H7 (cell line): ENCODE data around the gene PA2G4. TPM values are rescaled to one million over a fixed set of nuclear protein-coding genes. Genes with fewer than 3 reads are reported as not detected.

Source experiments
- DNase-seq: peaks from one replicate; pipeline ENCODE4 v3.0.0; 2012
- H3K27me3 ChIP-seq: 2 replicates; pipeline ENCODE4 v1.6.0; 2011; ENCODE audit warnings: mild to moderate bottlenecking, low read length; ENCODE audit not compliant: control insufficient read depth, insufficient read depth
- H3K36me3 ChIP-seq: replicated peaks from 2 replicates; pipeline ENCODE4 v1.5.1; 2011; ENCODE audit warnings: low read length; ENCODE audit not compliant: control insufficient read depth, insufficient read depth
- H3K4me3 ChIP-seq: 2 replicates; pipeline ENCODE4 v1.5.1; 2011; ENCODE audit warnings: low read depth, mild to moderate bottlenecking, control low read depth, low read length, moderate library complexity; ENCODE audit not compliant: insufficient read depth
- total RNA-seq: library from RNA; depleted of rRNA; stranded (reverse); fragments of >200 nt; shearing (Covaris generic); gene quantifications from 2 replicates; pipeline ENCODE4 v1.2.3, GENCODE V29; 2014

The PA2G4 gene
- total RNA-seq, 1 experiment from 2014 or later: 282 TPM

DNA sequence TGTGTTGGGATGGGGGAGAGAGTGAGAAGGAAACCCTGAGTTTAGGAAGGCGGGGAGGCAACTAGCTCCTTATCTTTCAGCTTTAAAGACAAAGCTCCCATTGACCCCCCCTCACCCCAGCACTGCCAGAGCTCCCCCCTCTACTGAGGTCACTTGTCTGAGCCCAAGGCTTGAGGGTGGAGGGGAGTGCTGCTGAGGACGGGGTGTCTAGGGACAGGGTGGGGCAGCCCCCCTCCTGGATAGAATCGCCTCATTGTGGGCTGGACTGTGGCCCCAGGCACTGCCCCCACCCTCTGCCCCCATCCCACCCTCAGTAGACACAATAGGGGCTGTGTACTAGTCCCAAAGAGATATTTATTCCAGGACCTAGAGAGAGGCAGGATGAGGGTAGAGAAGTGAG is 21.4 kb upstream of the PA2G4 start:
- Histone ChIP-seq H3K36me3 (peaks cover 31% of the 10 kb centered on the region), H3K4me3 (no peak overlapping the region), H3K27me3 (no peaks in the 10 kb centered on the region)
- DNase-seq: no peak

DNA sequence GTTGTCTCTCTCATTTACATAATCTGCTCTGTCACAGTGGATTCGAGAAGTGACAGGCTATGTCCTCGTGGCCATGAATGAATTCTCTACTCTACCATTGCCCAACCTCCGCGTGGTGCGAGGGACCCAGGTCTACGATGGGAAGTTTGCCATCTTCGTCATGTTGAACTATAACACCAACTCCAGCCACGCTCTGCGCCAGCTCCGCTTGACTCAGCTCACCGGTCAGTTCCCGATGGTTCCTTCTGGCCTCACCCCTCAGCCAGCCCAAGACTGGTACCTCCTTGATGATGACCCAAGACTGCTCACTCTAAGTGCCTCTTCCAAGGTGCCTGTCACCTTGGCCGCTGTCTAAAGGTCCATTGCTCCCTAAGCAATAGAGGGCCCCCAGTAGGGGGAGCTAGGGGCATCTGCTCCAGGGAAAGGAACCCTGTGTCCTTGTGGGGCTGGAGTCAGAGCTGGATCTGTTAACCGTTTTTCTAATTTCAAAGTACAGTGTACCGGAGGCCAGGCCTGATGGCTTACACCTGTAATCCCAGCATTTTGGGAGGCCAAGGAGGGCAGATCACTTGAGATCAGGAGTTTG is 19.3 kb upstream of the PA2G4 start:
- H3K4me3 ChIP-seq: no peak overlapping the region
- DNase-seq: peak; percentile 82
- peaks cover 42% of the 10 kb centered on the region for H3K36me3 ChIP-seq
- no peaks in the 10 kb centered on the region for H3K27me3 ChIP-seq

DNA sequence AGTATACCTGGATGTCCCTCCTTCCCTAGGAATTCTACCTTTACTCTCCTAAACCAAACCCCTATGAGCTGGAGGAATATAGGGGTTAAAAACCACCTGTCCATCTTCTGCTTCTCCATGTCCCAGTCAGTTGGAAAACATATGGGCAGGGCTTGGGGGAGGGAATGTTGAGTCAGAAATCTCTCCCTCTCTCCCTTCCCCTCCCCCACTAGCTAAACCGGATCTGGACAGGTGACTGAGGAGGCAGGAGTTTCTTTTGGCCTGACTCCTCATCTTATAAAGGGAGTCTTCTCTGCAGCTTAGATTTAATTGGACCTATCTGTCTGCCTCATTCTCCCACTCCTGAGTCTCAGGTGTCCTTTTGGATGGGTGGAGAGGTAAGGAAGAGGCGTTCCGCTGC is 18.3 kb upstream of the PA2G4 start:
- H3K27me3 ChIP-seq: no peaks in the 10 kb centered on the region
- no peak overlapping the region for H3K4me3 ChIP-seq
- peak; percentile 19 for DNase-seq
- H3K36me3 ChIP-seq: peaks cover 44% of the 10 kb centered on the region

DNA sequence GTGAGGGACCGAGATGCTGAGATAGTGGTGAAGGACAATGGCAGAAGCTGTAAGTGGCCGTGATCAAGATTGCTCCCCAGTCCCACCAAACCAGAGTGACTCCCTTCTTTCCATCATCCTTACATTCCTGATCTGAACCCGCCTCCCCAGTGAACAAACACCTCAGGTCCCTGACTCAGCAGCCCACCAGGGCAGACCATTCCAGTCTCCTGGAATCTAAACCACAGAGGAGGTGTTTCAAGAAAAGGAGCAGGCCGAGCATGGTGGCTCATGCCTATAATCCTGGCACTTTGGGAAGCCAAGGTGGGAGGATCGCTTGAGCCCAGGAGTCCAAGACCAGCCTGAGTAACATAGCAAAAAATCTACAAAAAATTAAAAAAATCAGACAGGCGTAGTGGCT is 17.8 kb upstream of the PA2G4 start:
- no peak overlapping the region for H3K4me3 ChIP-seq
- DNase-seq: peak; percentile 13
- peaks cover 46% of the 10 kb centered on the region for H3K36me3 ChIP-seq

DNA sequence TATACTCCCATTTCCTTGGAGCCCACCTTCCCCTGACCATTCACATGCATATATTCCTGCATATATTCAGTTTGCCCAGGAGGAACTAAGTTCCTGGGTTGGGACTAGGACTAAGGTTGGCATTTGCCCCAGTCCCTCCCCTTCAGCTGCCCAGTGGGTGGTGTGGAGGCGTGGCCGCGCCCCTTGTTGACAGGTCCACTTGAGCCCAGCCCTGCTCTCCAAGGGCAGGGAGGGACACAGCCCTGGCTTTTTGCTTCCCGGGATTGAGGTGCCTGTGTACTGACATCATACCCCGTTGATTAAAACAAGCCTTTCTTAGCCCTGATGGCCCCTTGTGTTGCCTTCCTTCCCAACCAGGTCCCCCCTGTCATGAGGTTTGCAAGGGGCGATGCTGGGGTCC is 17.1 kb upstream of the PA2G4 start:
- Histone ChIP-seq H3K4me3 (no peak overlapping the region), H3K36me3 (peaks cover 48% of the 10 kb centered on the region), H3K27me3 (no peaks in the 10 kb centered on the region)
- DNase-seq: peak; percentile 37

More for the DNA sequence above, 17.8 kb upstream of the PA2G4 start:
- H3K27me3 ChIP-seq: no peaks in the 10 kb centered on the region

DNA sequence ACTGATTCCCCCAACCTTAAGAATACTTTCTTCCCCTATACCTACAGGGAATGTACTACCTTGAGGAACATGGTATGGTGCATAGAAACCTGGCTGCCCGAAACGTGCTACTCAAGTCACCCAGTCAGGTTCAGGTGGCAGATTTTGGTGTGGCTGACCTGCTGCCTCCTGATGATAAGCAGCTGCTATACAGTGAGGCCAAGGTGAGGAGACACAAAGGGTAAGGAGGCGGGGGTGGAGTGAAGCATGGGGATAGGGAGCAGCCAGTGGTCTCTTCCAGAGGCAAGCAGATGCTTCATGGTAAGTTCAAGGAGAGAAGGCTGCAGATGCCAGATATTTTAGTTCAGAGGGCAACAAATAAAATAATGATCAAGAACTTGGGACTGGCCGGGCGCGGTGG is 6.6 kb upstream of the PA2G4 start:
- DNase-seq: no peak
- Histone ChIP-seq H3K4me3 (no peak overlapping the region), H3K36me3 (peaks cover 56% of the 10 kb centered on the region)

DNA sequence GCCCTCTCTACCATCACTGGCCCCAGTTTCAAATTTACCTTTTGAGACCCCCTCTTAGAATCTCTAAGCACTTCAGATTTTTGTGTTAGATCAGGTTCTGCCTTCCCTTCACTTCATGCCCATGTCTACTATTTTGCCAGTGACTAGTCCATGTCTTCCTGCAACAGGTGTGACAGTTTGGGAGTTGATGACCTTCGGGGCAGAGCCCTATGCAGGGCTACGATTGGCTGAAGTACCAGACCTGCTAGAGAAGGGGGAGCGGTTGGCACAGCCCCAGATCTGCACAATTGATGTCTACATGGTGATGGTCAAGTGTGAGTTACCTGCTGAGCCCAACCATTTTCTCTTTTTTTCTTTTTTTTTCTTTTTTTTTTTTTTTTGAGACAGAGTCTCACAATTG is 5.8 kb upstream of the PA2G4 start:
- Histone ChIP-seq H3K27me3 (no peaks in the 10 kb centered on the region), H3K36me3 (peaks cover 49% of the 10 kb centered on the region), H3K4me3 (no peak overlapping the region)
- no peak for DNase-seq

More for the DNA sequence above, 6.6 kb upstream of the PA2G4 start:
- H3K27me3 ChIP-seq: no peaks in the 10 kb centered on the region

DNA sequence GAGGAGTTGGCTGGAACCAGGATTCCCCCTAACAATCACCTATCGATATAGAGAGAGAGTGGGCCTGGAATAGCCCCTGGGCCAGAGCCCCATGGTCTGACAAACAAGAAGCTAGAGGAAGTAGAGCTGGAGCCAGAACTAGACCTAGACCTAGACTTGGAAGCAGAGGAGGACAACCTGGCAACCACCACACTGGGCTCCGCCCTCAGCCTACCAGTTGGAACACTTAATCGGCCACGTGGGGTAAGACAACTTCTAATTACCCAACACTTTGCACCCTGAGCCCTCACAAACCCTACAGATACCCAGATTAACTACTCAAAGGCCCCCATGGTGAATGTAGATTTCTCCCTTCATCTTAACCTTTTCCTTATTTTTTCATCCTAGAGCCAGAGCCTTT is 4.6 kb upstream of the PA2G4 start:
- no peak overlapping the region for H3K4me3 ChIP-seq
- H3K36me3 ChIP-seq: peaks cover 42% of the 10 kb centered on the region
- no peak for DNase-seq
- H3K27me3 ChIP-seq: no peaks in the 10 kb centered on the region

DNA sequence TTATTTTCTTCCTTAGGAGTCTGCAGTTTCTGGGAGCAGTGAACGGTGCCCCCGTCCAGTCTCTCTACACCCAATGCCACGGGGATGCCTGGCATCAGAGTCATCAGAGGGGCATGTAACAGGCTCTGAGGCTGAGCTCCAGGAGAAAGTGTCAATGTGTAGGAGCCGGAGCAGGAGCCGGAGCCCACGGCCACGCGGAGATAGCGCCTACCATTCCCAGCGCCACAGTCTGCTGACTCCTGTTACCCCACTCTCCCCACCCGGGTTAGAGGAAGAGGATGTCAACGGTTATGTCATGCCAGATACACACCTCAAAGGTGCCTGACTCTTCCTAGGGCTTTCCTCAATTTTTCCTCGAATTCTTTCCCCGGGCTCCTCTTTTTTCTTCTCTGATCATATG is 3.3 kb upstream of the PA2G4 start:
- Histone ChIP-seq H3K27me3 (no peaks in the 10 kb centered on the region), H3K4me3 (no peak overlapping the region), H3K36me3 (peaks cover 38% of the 10 kb centered on the region)
- DNase-seq: no peak

DNA sequence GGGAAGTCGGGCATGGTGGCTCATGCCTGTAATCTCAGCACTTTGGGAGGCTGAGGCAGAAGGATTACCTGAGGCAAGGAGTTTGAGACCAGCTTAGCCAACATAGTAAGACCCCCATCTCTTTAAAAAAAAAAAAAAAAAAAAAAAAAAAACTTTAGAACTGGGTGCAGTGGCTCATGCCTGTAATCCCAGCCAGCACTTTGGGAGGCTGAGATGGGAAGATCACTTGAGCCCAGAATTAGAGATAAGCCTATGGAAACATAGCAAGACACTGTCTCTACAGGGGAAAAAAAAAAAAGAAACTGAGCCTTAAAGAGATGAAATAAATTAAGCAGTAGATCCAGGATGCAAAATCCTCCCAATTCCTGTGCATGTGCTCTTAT is 1.7 kb upstream of the PA2G4 start:
- Histone ChIP-seq H3K4me3 (no peak overlapping the region), H3K36me3 (peaks cover 35% of the 10 kb centered on the region), H3K27me3 (no peaks in the 10 kb centered on the region)
- DNase-seq: no peak

DNA sequence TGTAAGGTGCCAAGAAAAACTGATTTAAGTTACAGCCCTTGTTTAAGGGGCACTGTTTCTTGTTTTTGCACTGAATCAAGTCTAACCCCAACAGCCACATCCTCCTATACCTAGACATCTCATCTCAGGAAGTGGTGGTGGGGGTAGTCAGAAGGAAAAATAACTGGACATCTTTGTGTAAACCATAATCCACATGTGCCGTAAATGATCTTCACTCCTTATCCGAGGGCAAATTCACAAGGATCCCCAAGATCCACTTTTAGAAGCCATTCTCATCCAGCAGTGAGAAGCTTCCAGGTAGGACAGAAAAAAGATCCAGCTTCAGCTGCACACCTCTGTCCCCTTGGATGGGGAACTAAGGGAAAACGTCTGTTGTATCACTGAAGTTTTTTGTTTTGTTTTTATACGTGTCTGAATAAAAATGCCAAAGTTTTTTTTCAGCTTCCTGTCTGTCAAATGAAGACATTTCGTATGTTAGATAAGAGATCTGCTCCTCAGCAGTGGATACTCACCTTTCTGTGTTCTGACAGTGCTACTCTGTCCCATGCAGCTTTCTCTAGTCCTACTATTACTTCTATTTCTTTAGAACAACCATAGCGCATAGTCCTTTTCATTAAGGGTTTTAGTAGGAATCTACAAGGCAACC is 1.2 kb upstream of the PA2G4 start:
- H3K4me3 ChIP-seq: peak overlapping the region; percentile 87
- DNase-seq: no peak
- no peaks in the 10 kb centered on the region for H3K27me3 ChIP-seq
- peaks cover 37% of the 10 kb centered on the region for H3K36me3 ChIP-seq

DNA sequence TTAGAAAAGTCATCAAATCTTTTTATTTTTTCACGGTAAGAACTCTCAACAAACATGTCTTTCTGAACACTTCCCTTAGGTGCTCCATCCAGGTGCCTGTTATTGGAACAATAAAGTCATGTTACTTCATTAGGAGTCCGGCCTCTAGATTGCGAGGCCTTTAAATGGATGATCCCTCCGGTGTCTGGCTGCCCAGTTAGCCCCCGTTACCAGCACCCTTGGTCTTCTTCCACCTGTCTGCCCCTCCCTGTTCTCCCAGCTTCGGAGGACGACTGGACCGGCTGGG is 593 bp upstream of the PA2G4 start:
- H3K36me3 ChIP-seq: peaks cover 40% of the 10 kb centered on the region
- no peaks in the 10 kb centered on the region for H3K27me3 ChIP-seq
- peak overlapping the region; percentile 87 for H3K4me3 ChIP-seq
- no peak for DNase-seq

DNA sequence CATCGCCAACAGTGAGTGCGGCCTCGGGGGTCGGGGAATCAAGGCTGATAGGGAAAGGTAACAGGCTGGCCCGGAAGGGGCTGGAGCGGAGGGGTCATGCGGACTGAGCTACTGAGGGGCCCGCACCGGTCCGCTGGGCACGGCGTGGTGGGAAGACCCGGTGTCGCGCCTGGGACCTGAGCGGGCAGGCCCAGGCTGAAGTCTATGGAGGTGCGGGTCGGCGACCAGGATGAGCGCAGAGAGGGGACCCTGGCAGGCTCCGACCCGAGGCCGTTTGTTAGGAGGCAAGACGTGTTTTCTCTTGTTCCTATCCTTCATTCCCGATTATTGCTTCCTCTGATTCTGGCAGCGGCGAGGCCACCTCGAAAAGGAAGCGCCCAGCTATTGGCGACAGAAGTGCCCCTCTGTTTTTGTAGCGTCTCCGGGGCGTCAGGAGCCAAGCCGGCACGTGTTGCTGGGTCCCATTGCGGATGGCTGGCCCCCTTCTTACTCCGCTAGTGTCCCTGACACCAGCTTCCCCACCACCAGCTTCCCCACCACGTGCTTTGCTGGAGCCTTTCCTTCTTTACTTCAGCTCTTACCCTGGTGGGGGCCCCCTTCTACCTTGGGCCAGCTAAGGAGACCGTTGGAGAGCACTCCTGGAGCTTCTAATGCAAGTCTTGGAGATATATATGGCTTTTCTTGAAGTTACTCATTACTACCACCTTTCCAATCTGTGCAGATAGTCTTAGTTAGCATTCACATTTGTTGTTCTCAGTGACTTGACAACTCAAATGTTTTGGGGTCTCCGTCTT is 653 bp downstream of the PA2G4 start:
- Histone ChIP-seq H3K4me3 (peak overlapping the region; percentile 87), H3K27me3 (no peaks in the 10 kb centered on the region), H3K36me3 (peaks cover 41% of the 10 kb centered on the region)
- peak; percentile 59 for DNase-seq

DNA sequence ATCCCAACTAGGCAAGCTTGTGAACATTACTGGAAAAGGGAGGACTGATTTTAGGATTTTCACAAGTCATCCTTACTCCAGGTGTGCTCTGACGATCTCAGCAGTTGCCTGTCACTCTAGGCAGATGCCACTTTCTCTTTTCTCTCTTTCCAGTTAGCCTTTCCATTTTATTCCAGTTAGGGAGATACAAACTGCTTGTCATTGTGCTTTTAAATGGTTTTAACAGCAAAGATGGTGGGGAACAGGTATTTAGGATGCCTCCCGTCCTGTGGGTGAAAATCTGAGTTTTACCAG is 1.2 kb downstream of the PA2G4 start:
- peak overlapping the region; percentile 87 for H3K4me3 ChIP-seq
- H3K27me3 ChIP-seq: no peaks in the 10 kb centered on the region
- no peak for DNase-seq
- peaks cover 44% of the 10 kb centered on the region for H3K36me3 ChIP-seq

DNA sequence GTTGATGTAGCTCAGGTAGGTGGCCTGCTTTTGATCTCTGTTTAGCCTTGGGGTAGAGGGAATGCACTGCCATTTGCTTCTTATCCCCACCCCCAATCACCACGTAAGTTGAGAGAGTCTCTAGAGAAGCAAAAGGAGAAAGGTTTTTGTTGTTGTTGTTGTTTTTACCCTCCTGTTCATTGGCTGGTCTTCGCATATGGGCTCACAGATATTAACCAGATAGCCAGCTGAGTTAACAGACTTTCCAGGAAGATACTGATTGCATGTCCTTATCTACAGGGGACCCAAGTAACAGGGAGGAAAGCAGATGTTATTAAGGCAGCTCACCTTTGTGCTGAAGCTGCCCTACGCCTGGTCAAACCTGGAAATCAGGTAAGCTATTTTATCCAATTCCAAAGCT is 2.9 kb downstream of the PA2G4 start:
- no peaks in the 10 kb centered on the region for H3K27me3 ChIP-seq
- no peak for DNase-seq
- no peak overlapping the region for H3K4me3 ChIP-seq
- peaks cover 48% of the 10 kb centered on the region for H3K36me3 ChIP-seq
